ENCODE results near the gene HDAC9.

Gene HDAC9

GRCh38 chr7:18626717-18627116, 131.2 kb downstream of the HDAC9 start:
- TF ChIP-seq CTCF (IDR thresholded peaks at IDR 0.05; ENCODE audit: control insufficient read depth, insufficient read depth, low read depth, low read length, missing control alignments) = no peak
- no peak overlapping the region for H3K4me3 ChIP-seq (ENCODE audit: control insufficient read depth, low read depth, low read length)
- DNase-seq (ENCODE audit: low read depth) = no peak

GRCh38 chr7:18637516-18637915, 142.0 kb downstream of the HDAC9 start:
- no peak for TF ChIP-seq CTCF (IDR thresholded peaks at IDR 0.05; ENCODE audit: control insufficient read depth, insufficient read depth, low read depth, low read length, missing control alignments)
- DNase-seq (ENCODE audit: low read depth) = no peak
- H3K4me3 ChIP-seq (ENCODE audit: control insufficient read depth, low read depth, low read length) = no peak overlapping the region

- H3K4me3 ChIP-seq (ENCODE audit: control insufficient read depth, low read depth, low read length) = no peak overlapping the region
- no peak for TF ChIP-seq CTCF (IDR thresholded peaks at IDR 0.05; ENCODE audit: control insufficient read depth, insufficient read depth, low read depth, low read length, missing control alignments)
- DNase-seq (ENCODE audit: low read depth) = peak; percentile 60
These were observed 143.3 kb downstream of the HDAC9 start for GRCh38 chr7:18638594-18639452.

GRCh38 chr7:18639711-18640110, 144.2 kb downstream of the HDAC9 start:
- no peak for TF ChIP-seq CTCF (IDR thresholded peaks at IDR 0.05; ENCODE audit: control insufficient read depth, insufficient read depth, low read depth, low read length, missing control alignments)
- H3K4me3 ChIP-seq (ENCODE audit: control insufficient read depth, low read depth, low read length) = no peak overlapping the region
- DNase-seq (ENCODE audit: low read depth) = no peak

GRCh38 chr7:18644981-18645380, 149.4 kb downstream of the HDAC9 start:
- DNase-seq (ENCODE audit: low read depth) = no peak
- H3K4me3 ChIP-seq (ENCODE audit: control insufficient read depth, low read depth, low read length) = no peak overlapping the region
- TF ChIP-seq CTCF (IDR thresholded peaks at IDR 0.05; ENCODE audit: control insufficient read depth, insufficient read depth, low read depth, low read length, missing control alignments) = no peak

GRCh38 chr7:18647582-18647981, 152.0 kb downstream of the HDAC9 start:
- no peak for TF ChIP-seq CTCF (IDR thresholded peaks at IDR 0.05; ENCODE audit: control insufficient read depth, insufficient read depth, low read depth, low read length, missing control alignments)
- no peak overlapping the region for H3K4me3 ChIP-seq (ENCODE audit: control insufficient read depth, low read depth, low read length)
- DNase-seq (ENCODE audit: low read depth) = no peak
